Mesendoderm (in vitro differentiated cells): ENCODE measurements around the gene CCDC81.
"Not testable (repeated sequence)": the region's sequence is repeated elsewhere in the genome, so short reads cannot be mapped to it uniquely, and the experiment has no call there.

Experiments
- DNase-seq: peaks from one replicate; pipeline ENCODE4 v3.0.0; 2013
- H2AK5ac ChIP-seq: 2 replicates; pipeline ENCODE4 v1.6.1; 2013; ENCODE audit warnings: low read length, inconsistent platforms
- H2BK120ac ChIP-seq: 2 replicates; pipeline ENCODE4 v1.6.1; 2013; ENCODE audit warnings: low read depth, mild to moderate bottlenecking, low read length, moderate library complexity, mixed read lengths
- H2BK15ac ChIP-seq: replicated peaks from 2 replicates; pipeline ENCODE4 v1.6.1; 2013; ENCODE audit warnings: low read depth, mild to moderate bottlenecking, moderate library complexity
- H2BK5ac ChIP-seq: 2 replicates; pipeline ENCODE4 v1.6.1; 2013; ENCODE audit warnings: low read length, inconsistent platforms
- H3K18ac ChIP-seq: 2 replicates; pipeline ENCODE4 v1.6.1; 2013; ENCODE audit warnings: mild to moderate bottlenecking, low read length, mixed read lengths
- H3K23ac ChIP-seq: one replicate; pipeline ENCODE4 v1.6.1; 2013; ENCODE audit warnings: low read length
- H3K27ac ChIP-seq: 2 replicates; pipeline ENCODE4 v1.5.1; 2013; ENCODE audit warnings: low read depth, mild to moderate bottlenecking, inconsistent platforms, low read length, moderate library complexity
- H3K27me3 ChIP-seq: 2 replicates; pipeline ENCODE4 v1.6.1; 2013; ENCODE audit warnings: low read length, control low read depth, mild to moderate bottlenecking, inconsistent platforms; ENCODE audit not compliant: insufficient read depth, poor library complexity
- H3K36me3 ChIP-seq: 2 replicates; pipeline ENCODE4 v1.6.1; 2013; ENCODE audit warnings: low read length, inconsistent platforms; ENCODE audit not compliant: control insufficient read depth, insufficient read depth
- H3K4ac ChIP-seq: one replicate; pipeline ENCODE4 v1.6.1; 2013; ENCODE audit warnings: low read depth, mild to moderate bottlenecking, low read length, moderate library complexity
- H3K4me1 ChIP-seq: 2 replicates; pipeline ENCODE4 v1.6.1; 2013; ENCODE audit warnings: low read depth, low read length, inconsistent platforms; ENCODE audit not compliant: control insufficient read depth
- H3K4me2 ChIP-seq: 2 replicates; pipeline ENCODE4 v1.6.1; 2013; ENCODE audit warnings: low read length
- H3K4me3 ChIP-seq: 2 replicates; pipeline ENCODE4 v1.5.1; 2013; ENCODE audit warnings: mild to moderate bottlenecking, low read length
- H3K56ac ChIP-seq: one replicate; pipeline ENCODE4 v1.6.1; 2013; ENCODE audit warnings: low read length
- H3K79me1 ChIP-seq: 2 replicates; pipeline ENCODE4 v1.6.1; 2013; ENCODE audit warnings: low read length, inconsistent platforms
- H3K79me2 ChIP-seq: 2 replicates; pipeline ENCODE4 v1.6.1; 2013; ENCODE audit warnings: mild to moderate bottlenecking, low read length; ENCODE audit not compliant: control insufficient read depth, insufficient read depth
- H3K9ac ChIP-seq: 2 replicates; pipeline ENCODE4 v1.6.1; 2013; ENCODE audit warnings: low read length, inconsistent platforms
- H4K5ac ChIP-seq: one replicate; pipeline ENCODE4 v1.6.1; 2013; ENCODE audit warnings: low read length
- H4K8ac ChIP-seq: one replicate; pipeline ENCODE4 v1.6.1; 2013; ENCODE audit warnings: low read depth, mild to moderate bottlenecking, control low read depth, low read length, moderate library complexity
- WGBS: extraction: QIAGEN DNeasy Blood & Tissue Kit; methylation state at CpG from one replicate; pipeline ENCODE4 v1.1.7; 2013; ENCODE audit warnings: low lambda C conversion rate, missing lambda C conversion rate; ENCODE audit not compliant: insufficient coverage; ENCODE audit errors: extremely low coverage; 5-methylcytosine and 5-hydroxymethylcytosine counted together

The CCDC81 gene

GRCh38 chr11:86431258-86431657 is 56.6 kb downstream of the CCDC81 start:
- Histone ChIP-seq H3K4ac (no peak overlapping the region), H3K27me3 (no peaks in the 10 kb centered on the region), H2BK120ac (no peak overlapping the region), H2BK15ac (no peak overlapping the region), H3K4me3 (no peak overlapping the region), H3K23ac (no peak overlapping the region), H3K27ac (no peak overlapping the region), H3K79me2 (no peaks in the 10 kb centered on the region), H3K18ac (no peak overlapping the region), H3K79me1 (no peaks in the 10 kb centered on the region), H3K4me1 (no peaks in the 10 kb centered on the region), H3K56ac (no peak overlapping the region), H4K5ac (no peak overlapping the region), H4K8ac (no peak overlapping the region), H2AK5ac (no peak overlapping the region), H3K36me3 (no peaks in the 10 kb centered on the region), H2BK5ac (no peak overlapping the region), H3K4me2 (no peak overlapping the region), H3K9ac (no peak overlapping the region)
- DNase-seq = no peak
- no CpG with 5 or more reads among the region's 37 CpGs for WGBS

- not testable (repeated sequence) for H2BK5ac ChIP-seq, H3K27ac ChIP-seq, H3K4me1 ChIP-seq, H3K4me3 ChIP-seq, H2AK5ac ChIP-seq, H3K4ac ChIP-seq, H3K4me2 ChIP-seq, H4K5ac ChIP-seq, H3K79me2 ChIP-seq, H3K27me3 ChIP-seq, H4K8ac ChIP-seq, H3K79me1 ChIP-seq, H3K56ac ChIP-seq, H3K9ac ChIP-seq, H3K23ac ChIP-seq, H2BK120ac ChIP-seq, H2BK15ac ChIP-seq, H3K36me3 ChIP-seq, DNase-seq, H3K18ac ChIP-seq
- no CpG with 5 or more reads among the region's 38 CpGs for WGBS
Measured at GRCh38 chr11:86433361-86434095, 58.8 kb downstream of the CCDC81 start.

GRCh38 chr11:86435711-86436110 is 61.0 kb downstream of the CCDC81 start:
- Histone ChIP-seq H3K27me3 (no peaks in the 10 kb centered on the region), H2BK5ac (no peak overlapping the region), H3K56ac (no peak overlapping the region), H2BK120ac (no peak overlapping the region), H3K4me1 (no peaks in the 10 kb centered on the region), H3K79me1 (no peaks in the 10 kb centered on the region), H3K27ac (no peak overlapping the region), H3K9ac (no peak overlapping the region), H3K36me3 (no peaks in the 10 kb centered on the region), H3K23ac (no peak overlapping the region), H2AK5ac (no peak overlapping the region), H3K4ac (no peak overlapping the region), H4K8ac (no peak overlapping the region), H2BK15ac (no peak overlapping the region), H3K79me2 (no peaks in the 10 kb centered on the region), H3K18ac (no peak overlapping the region), H3K4me2 (no peak overlapping the region), H4K5ac (no peak overlapping the region), H3K4me3 (no peak overlapping the region)
- WGBS = no CpG with 5 or more reads among the region's 2 CpGs
- no peak for DNase-seq

- no peak overlapping the region for H2BK5ac ChIP-seq
- no peak overlapping the region for H2AK5ac ChIP-seq
- no peak overlapping the region for H3K4me2 ChIP-seq
- WGBS = no CpG with 5 or more reads among the region's 1 CpG
- H3K79me2 ChIP-seq = no peaks in the 10 kb centered on the region
- no peaks in the 10 kb centered on the region for H3K4me1 ChIP-seq
- H3K79me1 ChIP-seq = no peaks in the 10 kb centered on the region
- H3K9ac ChIP-seq = no peak overlapping the region
- no peak overlapping the region for H3K23ac ChIP-seq
- H4K5ac ChIP-seq = no peak overlapping the region
- H3K18ac ChIP-seq = no peak overlapping the region
- DNase-seq = peak; percentile 18
- H3K27ac ChIP-seq = no peak overlapping the region
- no peaks in the 10 kb centered on the region for H3K36me3 ChIP-seq
- H3K4ac ChIP-seq = no peak overlapping the region
- no peak overlapping the region for H3K56ac ChIP-seq
- H3K27me3 ChIP-seq = no peaks in the 10 kb centered on the region
- no peak overlapping the region for H4K8ac ChIP-seq
- no peak overlapping the region for H2BK120ac ChIP-seq
- H3K4me3 ChIP-seq = no peak overlapping the region
- H2BK15ac ChIP-seq = no peak overlapping the region
Measured at GRCh38 chr11:86438685-86439084, 64.0 kb downstream of the CCDC81 start.

DNA sequence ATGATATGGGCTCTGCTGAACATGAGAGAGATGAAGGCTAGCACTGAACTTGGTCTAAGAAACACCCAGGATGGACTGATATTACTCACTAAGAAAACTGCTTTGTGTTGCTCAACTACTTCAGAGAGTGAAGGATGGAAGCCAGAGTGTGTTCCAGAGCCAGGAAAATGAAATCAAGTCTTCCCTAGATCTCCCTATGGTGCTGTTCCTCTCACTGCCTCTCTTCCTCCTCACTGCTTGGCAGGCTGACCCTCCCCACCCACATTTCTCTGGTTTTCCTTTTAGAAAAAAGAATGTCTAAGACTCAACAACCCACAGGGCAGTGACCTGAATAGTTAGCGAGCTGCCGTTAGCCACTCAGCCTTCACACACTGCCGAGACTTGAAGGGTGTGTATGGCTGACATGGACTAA is 65.6 kb downstream of the CCDC81 start:
- H4K8ac ChIP-seq = no peak overlapping the region
- WGBS = no CpG with 5 or more reads among the region's 3 CpGs
- no peak overlapping the region for H3K27ac ChIP-seq

GRCh38 chr11:86440843-86441242 is 66.2 kb downstream of the CCDC81 start:
- DNase-seq = no peak
- Histone ChIP-seq H4K5ac (no peak overlapping the region), H4K8ac (no peak overlapping the region), H3K4me1 (no peaks in the 10 kb centered on the region), H3K18ac (no peak overlapping the region), H2BK5ac (no peak overlapping the region), H3K23ac (no peak overlapping the region), H3K56ac (no peak overlapping the region), H3K9ac (no peak overlapping the region), H3K4me2 (no peak overlapping the region), H3K36me3 (no peaks in the 10 kb centered on the region), H3K4me3 (no peak overlapping the region), H3K4ac (no peak overlapping the region), H3K27me3 (no peaks in the 10 kb centered on the region), H3K27ac (no peak overlapping the region), H2BK15ac (no peak overlapping the region), H2BK120ac (no peak overlapping the region), H3K79me1 (no peaks in the 10 kb centered on the region), H3K79me2 (no peaks in the 10 kb centered on the region), H2AK5ac (no peak overlapping the region)
- WGBS = no CpG with 5 or more reads among the region's 2 CpGs

More for the DNA sequence above, 65.6 kb downstream of the CCDC81 start:
- Histone ChIP-seq H3K79me1 (no peaks in the 10 kb centered on the region), H3K4me3 (no peak overlapping the region), H2BK120ac (no peak overlapping the region), H3K18ac (no peak overlapping the region), H2BK15ac (no peak overlapping the region), H3K23ac (no peak overlapping the region), H4K5ac (no peak overlapping the region), H3K36me3 (no peaks in the 10 kb centered on the region), H3K27me3 (no peaks in the 10 kb centered on the region), H3K4ac (no peak overlapping the region), H3K9ac (no peak overlapping the region), H3K79me2 (no peaks in the 10 kb centered on the region), H3K4me2 (no peak overlapping the region), H3K4me1 (no peaks in the 10 kb centered on the region), H2BK5ac (no peak overlapping the region), H3K56ac (peak overlapping the region; percentile 27), H2AK5ac (no peak overlapping the region)
- no peak for DNase-seq
